Adipose tissue (tissue), 3 donors: ENCODE data around the gene ITPRID1. TPM values are rescaled to one million over a fixed set of nuclear protein-coding genes. Genes with fewer than 3 reads are reported as not detected.

Experiments used
- H3K27ac ChIP-seq: one replicate; pipeline ENCODE4 v1.5.1; 2013; ENCODE audit warnings: low read depth, low read length
- WGBS, 3 donors: extraction: QIAGEN DNeasy Blood & Tissue Kit; methylation state at CpG; one replicate each; pipeline ENCODE4 v1.1.7; 2013; 5-methylcytosine and 5-hydroxymethylcytosine counted together
- polyA plus RNA-seq, 3 donors: library from polyadenylated mRNA; stranded (reverse); fragments of 200-250 nt; gene quantifications; one replicate each; pipeline ENCODE4 v1.2.3, GENCODE V29; 2013
- donor health status: healthy with polysubstance abuse.
- donor health status: Bipolar disorder and iron deficiency.
- donor health status: healthy.

The ITPRID1 gene
- polyA plus RNA-seq, 3 donors, result not detected

- H3K27ac ChIP-seq, result no peak overlapping the region
Observed at GRCh38 chr7:31583942-31584341, 70.1 kb downstream of the ITPRID1 start.

- no peak overlapping the region for H3K27ac ChIP-seq
Observed at GRCh38 chr7:31595390-31595789, 81.5 kb downstream of the ITPRID1 start.

GRCh38 chr7:31602041-31602625 is 88.2 kb downstream of the ITPRID1 start:
- H3K27ac ChIP-seq, result no peak overlapping the region
- 70 to 77% (median 75%) methylated on average over 5 of the region's 5 CpGs for WGBS, 3 donors

- 56 to 57% (median 56%) methylated on average over 5 of the region's 5 CpGs for WGBS, 3 donors
Observed at GRCh38 chr7:31603046-31603445, 89.2 kb downstream of the ITPRID1 start.

GRCh38 chr7:31613604-31614003 is 99.7 kb downstream of the ITPRID1 start:
- 67 to 74% (median 71%) methylated on average over 1 of the region's 1 CpG for WGBS, 3 donors
- H3K27ac ChIP-seq, result no peak overlapping the region

More at GRCh38 chr7:31603046-31603445, 89.2 kb downstream of the ITPRID1 start:
- H3K27ac ChIP-seq, result no peak overlapping the region

GRCh38 chr7:31633467-31633866 is 119.6 kb downstream of the ITPRID1 start:
- 60 to 87% (median 84%) methylated on average over 1 of the region's 1 CpG for WGBS, 3 donors
- H3K27ac ChIP-seq, result no peak overlapping the region

- WGBS, 3 donors, result 42 to 50% (median 45%) methylated on average over 2 of the region's 2 CpGs
- H3K27ac ChIP-seq, result no peak overlapping the region
Observed at GRCh38 chr7:31633894-31634494, 120.1 kb downstream of the ITPRID1 start.

- no peak overlapping the region for H3K27ac ChIP-seq
- 57 to 75% (median 57%) methylated on average over 3 of the region's 3 CpGs for WGBS, 3 donors
Observed at GRCh38 chr7:31640381-31640780, 126.5 kb downstream of the ITPRID1 start.

GRCh38 chr7:31642681-31643115 is 128.8 kb downstream of the ITPRID1 start:
- 53 to 67% (median 54%) methylated on average over 5 of the region's 5 CpGs for WGBS, 3 donors
- H3K27ac ChIP-seq, result no peak overlapping the region

GRCh38 chr7:31646942-31647341 is 133.1 kb downstream of the ITPRID1 start:
- 89 to 93% (median 93%) methylated on average over 4 of the region's 4 CpGs for WGBS, 3 donors
- H3K27ac ChIP-seq, result no peak overlapping the region

GRCh38 chr7:31647511-31647910 is 133.6 kb downstream of the ITPRID1 start:
- WGBS, 3 donors, result 62 to 96% (median 69%) methylated on average over 6 to 7 of the region's 7 CpGs
- no peak overlapping the region for H3K27ac ChIP-seq

GRCh38 chr7:31648288-31648687 is 134.4 kb downstream of the ITPRID1 start:
- WGBS, 3 donors, result 92 to 96% (median 95%) methylated on average over 1 of the region's 1 CpG
- no peak overlapping the region for H3K27ac ChIP-seq

GRCh38 chr7:31648880-31649279 is 135.0 kb downstream of the ITPRID1 start:
- no peak overlapping the region for H3K27ac ChIP-seq
- WGBS, 3 donors, result 75 to 90% (median 80%) methylated on average over 4 of the region's 4 CpGs

GRCh38 chr7:31651234-31652062 is 137.6 kb downstream of the ITPRID1 start:
- 71 to 77% (median 73%) methylated on average over 7 of the region's 7 CpGs for WGBS, 3 donors
- no peak overlapping the region for H3K27ac ChIP-seq

- no peak overlapping the region for H3K27ac ChIP-seq
Observed at GRCh38 chr7:31652063-31652326, 138.1 kb downstream of the ITPRID1 start.

- WGBS, 3 donors, result 68 to 84% (median 71%) methylated on average over 5 of the region's 5 CpGs
- no peak overlapping the region for H3K27ac ChIP-seq
Observed at GRCh38 chr7:31663072-31663471, 149.2 kb downstream of the ITPRID1 start.

GRCh38 chr7:31664890-31665289 is 151.0 kb downstream of the ITPRID1 start:
- no peak overlapping the region for H3K27ac ChIP-seq

GRCh38 chr7:31665546-31665945 is 151.7 kb downstream of the ITPRID1 start:
- no peak overlapping the region for H3K27ac ChIP-seq
- 79 to 90% (median 82%) methylated on average over 1 of the region's 1 CpG for WGBS, 3 donors

- no peak overlapping the region for H3K27ac ChIP-seq
Observed at GRCh38 chr7:31669461-31669860, 155.6 kb downstream of the ITPRID1 start.
